HG02885 (cell line): ENCODE data around the gene NBPF1.
"Not testable (repeated sequence)": the region's sequence is repeated elsewhere in the genome, so short reads cannot be mapped to it uniquely, and the experiment has no call there.

Source experiments
- ATAC-seq: cut with Tn5 transposase; IDR thresholded peaks from one replicate; pipeline ENCODE4 v1.9.1; 2021; ENCODE audit warnings: mild to moderate bottlenecking; ENCODE audit not compliant: unreplicated experiment, poor library complexity

NBPF1 gene

DNA sequence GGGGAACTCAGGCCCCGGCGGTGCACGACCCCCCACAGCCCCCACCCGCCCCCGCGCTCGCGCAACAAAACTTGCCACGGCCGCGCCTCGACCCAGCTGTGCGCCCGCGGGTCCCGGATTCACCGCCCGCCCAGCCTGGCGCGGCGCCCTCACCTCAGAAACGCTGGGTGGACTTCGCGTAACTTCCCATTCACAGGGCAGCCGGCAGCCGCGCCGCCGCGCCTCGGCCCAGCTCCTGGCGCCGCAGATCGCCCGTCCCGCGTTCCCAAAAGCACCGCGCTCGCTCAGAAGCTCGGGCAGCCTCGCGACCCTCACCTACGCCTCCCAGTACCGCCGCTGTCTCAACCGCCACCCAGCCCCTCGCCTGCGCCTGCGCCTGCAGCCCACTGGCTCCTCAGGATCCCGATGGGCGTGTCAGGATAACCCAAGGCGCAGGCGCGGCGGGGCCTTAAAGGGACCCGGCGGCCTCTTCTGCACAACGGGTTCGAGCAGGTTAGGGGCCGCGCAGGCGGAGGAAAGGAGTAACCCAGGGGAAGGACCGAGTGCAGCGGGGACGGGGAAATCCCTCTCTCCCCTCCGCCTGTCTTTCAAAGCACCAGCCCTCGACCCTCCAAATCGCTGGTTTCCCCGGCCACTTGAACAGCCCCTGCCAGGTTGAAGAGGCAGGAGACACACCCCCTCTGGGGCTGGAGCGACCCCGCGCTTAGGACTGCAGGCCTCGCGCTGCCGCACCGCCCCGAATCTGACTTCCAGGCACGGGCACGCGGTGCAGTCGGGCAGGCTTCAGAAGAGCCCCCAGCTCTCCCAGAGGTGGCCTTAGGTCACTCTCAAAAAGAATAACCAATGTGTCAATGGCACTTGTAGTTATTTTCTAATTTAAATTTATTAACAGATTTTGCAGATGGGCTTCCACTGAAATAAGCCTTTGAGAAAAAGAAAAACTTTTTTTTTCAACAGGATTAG lies at the start of gene NBPF1:
Gene NBPF1 (minus strand): TSS at position 380 of the 963 bp plus-strand sequence.
- peak; percentile 89 for ATAC-seq

DNA sequence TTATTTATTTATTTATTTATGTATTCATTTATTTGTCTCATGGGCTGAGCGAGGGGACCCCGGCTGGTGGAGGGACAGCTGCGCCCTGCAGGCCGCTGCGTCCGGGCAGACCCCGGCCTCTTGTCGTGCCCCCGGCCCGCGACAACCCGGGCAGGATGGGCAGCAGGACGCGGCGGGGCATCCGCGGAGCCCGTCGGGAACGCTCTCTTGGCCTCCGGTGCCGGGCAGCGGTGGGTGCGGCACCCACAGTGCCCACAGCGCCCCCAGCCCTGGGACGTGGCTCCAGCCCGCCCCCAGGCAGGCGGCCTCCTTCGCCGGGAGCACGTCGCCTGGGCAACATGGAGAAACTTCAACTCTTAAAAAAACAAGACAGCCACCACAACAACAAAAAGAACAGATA lies 44.9 kb upstream of the NBPF1 start:
- not testable (repeated sequence) for ATAC-seq

DNA sequence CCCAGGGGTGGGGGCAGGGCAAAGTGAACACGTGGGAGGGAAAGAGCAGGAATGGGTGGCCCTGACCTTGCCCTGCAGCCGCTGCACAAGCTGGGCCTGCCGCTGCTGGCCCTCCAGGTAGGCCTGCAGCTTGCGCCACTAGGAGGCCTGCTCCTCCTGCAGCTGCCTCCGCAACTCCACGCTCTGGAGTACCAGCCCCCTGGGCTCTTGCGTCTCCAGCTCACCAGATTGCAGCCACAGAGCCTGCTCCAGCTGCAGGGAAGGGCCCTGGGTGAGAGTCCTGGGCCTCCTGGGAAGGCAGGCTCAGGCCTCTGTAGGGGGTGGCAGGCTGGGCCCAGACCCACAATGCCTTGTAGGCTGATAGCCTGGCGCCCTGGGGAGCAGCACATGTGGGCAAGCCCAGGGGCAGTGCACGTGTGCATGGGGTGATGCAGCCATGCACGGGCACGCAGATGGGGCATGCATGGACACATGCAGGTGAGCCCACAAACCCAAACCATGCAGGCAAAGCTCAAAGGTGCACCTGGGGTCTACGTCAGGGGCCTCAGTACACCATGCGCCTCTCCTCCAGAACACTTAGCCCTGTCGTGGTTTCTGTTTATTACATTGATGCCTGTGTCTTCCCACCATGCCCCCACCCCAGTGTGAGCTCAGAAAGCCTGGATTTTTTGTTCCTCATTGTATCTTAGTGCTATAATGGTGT lies 43.8 kb upstream of the NBPF1 start:
- not testable (repeated sequence) for ATAC-seq

DNA sequence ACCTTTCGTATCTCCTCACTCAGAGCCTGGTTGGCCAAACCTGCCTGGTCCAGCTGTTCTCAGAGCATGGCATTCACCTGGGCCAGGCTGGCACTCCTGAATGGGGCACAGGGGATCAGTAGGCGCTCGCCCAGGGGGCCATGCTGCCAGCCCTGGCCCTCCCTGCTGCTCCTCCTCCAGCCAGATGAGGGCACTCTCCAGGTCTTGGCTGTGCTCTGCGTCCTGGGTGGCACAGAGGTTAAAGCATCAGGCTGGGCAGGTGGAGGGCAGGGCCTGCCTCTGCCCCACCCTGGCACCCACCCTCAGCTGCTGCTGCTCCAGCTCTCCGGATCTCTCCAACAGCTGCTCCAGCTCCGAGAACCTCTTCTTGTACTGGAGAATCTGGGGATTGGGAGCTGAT lies 43.2 kb upstream of the NBPF1 start:
- ATAC-seq, result not testable (repeated sequence)

DNA sequence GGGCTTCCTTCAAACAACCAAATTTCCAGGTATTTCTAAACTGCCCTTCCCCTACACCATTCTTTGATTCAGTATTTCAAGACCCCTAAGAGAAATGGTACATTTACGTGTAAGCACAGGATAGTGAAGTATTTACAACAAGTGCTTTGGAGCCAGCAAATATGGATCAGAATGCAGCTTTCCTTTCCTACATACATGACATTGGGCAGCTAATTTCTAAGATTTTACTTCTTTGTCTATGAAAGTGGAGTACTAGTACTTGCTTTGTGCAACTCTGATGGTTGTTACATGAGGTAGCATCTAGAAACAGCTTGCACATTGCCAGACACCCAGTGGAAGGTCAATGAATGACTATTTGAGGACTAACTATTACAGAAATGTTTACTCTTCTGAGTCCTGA lies 38.2 kb upstream of the NBPF1 start:
- not testable (repeated sequence) for ATAC-seq

DNA sequence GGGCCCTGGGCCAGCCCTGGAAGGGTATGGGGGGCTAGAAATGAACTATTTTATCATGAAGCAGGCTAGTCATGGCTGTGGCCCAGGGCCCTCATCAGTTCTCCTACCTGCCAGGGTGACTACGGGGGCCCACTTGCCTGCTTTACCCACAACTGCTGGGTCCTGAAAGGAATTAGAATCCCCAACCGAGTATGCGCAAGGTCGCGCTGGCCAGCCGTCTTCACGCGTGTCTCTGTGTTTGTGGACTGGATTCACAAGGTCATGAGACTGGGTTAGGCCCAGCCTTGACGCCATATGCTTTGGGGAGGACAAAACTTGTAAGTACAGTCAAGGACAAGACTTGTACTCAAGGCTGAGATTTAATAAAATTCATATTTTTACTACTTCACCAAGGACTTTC lies 36.6 kb upstream of the NBPF1 start:
- ATAC-seq, result not testable (repeated sequence)

DNA sequence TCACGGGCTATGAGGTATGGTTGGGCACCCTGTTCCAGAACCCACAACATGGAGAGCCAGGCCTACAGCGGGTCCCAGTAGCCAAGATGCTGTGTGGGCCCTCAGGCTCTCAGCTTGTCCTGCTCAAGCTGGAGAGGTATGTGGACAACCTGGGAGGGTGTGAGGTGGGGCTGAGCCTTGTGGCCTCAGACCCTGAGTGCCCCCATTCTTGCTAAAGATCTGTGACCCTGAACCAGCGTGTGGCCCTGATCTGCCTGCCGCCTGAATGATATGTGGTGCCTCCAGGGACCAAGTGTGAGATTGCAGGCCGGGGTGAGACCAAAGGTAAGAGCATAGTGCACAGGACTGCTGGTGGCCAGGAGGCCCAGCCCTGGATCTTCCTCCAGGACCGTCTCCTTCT lies 36.0 kb upstream of the NBPF1 start:
- ATAC-seq, result not testable (repeated sequence)

DNA sequence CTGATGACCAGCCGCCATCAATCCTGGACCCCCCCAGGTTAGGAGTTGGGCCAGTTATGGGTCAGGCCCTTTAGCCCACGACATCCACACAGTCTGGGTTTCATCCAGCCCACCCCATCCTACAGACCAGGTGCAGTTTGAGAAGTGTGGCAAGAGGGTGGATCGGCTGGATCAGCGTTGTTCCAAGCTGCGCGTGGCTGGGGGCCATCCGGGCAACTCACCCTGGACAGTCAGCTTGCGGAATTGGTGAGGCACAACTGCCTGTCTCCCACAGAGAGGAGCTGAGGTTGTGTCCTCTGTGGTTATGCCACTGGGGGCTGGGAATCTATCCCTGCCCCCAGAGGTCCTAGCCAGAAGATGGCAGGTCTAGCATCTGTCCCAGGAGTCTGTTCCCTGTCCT lies 35.4 kb upstream of the NBPF1 start:
- not testable (repeated sequence) for ATAC-seq

DNA sequence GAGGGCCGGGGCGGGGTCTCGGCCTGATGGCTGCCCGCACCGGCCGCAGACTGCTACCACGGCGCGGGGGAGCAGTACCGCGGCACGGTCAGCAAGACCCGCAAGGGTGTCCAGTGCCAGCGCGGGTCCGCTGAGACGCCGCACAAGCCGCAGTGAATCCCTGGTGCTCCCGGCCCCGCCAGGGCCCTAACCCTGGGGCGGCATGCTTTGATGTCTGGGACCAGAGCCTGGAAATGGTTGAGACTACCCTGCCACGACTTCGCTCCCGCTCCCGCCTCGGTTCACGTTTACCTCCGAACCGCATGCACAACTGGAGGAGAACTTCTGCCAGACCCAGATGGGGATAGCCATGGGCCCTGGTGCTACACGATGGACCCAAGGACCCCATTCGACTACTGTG lies 34.9 kb upstream of the NBPF1 start:
- ATAC-seq, result not testable (repeated sequence)

DNA sequence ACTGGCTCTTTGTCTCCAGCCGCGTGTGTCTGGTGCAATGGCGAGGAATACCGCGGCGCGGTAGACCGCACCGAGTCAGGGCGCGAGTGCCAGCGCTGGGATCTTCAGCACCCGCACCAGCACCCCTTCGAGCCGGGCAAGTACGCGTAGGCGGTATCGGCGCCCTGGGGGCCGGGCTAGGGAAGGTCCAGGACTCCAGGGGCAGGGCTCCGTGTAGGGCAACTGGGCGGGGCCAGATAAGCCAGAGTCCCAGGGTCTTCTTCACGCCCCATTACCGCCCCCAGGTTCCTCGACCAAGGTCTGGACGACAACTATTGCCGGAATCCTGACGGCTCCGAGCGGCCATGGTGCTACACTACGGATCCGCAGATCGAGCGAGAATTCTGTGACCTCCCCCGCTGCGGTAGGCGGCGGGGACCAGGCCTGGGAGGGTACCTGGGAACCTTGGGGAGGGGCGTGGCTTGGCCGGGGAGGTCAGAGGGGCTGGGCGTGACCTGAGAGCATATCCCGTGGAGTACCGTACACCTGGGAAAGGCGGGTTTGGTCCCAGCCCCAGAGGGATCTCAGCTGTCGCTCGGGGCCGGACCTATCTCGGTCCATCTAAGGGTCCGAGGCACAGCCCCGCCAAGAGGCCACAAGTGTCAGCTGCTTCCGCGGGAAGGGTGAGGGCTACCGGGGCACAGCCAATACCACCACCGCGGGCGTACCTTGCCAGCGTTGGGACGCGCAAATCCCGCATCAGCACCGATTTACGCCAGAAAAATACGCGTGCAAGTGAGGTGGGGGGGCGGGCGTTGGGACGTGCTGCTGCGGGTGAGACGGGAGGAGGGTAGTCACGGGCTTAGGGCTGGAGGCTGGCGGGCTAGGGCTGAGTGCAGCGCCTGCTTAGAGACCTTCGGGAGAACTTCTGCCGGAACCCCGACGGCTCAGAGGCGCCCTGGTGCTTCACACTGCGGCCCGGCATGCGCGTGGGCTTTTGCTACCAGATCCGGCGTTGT lies 34.1 kb upstream of the NBPF1 start:
- ATAC-seq, result not testable (repeated sequence)

DNA sequence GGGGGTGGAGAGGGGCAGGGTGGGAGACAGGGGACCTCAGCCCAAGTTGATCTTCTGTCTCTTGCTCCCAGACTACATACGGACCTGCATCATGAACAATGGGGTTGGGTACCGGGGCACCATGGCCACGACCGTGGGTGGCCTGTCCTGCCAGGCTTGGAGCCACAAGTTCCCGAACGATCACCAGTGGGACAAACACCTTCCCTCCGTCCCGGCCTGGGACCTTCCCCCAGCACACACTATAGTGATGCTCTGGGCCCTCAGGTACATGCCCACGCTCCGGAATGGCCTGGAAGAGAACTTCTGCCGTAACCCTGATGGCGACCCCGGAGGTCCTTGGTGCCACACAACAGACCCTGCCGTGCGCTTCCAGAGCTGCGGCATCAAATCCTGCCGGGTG lies 33.4 kb upstream of the NBPF1 start:
- ATAC-seq, result not testable (repeated sequence)

DNA sequence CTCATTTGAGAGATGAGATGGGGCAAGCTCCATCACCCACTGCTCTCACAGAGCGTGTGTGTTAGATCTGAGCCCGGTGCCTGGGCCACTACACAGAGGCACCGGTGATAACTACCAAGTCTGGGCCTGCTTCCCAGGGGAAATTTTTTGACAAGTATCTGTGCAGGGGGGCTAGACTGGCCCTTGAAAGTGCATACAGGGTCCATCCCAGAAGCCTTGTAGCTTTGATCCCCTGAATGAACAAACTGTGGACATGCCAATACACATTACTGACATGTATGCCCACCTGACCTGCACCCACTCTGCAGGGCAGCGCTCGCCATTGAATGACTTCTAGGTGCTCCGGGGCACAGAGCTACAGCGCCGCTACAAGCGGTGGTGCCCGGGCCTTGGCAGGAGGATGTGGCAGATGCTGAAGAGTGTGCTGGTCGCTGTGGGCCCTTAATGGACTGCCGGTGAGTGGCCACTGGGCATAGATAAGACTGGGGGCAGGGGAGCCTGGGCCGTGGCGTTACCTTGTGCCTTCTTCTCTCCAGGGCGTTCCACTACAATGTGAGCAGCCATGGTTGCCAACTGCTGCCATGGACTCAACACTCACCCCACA lies 32.8 kb upstream of the NBPF1 start:
- ATAC-seq, result not testable (repeated sequence)

DNA sequence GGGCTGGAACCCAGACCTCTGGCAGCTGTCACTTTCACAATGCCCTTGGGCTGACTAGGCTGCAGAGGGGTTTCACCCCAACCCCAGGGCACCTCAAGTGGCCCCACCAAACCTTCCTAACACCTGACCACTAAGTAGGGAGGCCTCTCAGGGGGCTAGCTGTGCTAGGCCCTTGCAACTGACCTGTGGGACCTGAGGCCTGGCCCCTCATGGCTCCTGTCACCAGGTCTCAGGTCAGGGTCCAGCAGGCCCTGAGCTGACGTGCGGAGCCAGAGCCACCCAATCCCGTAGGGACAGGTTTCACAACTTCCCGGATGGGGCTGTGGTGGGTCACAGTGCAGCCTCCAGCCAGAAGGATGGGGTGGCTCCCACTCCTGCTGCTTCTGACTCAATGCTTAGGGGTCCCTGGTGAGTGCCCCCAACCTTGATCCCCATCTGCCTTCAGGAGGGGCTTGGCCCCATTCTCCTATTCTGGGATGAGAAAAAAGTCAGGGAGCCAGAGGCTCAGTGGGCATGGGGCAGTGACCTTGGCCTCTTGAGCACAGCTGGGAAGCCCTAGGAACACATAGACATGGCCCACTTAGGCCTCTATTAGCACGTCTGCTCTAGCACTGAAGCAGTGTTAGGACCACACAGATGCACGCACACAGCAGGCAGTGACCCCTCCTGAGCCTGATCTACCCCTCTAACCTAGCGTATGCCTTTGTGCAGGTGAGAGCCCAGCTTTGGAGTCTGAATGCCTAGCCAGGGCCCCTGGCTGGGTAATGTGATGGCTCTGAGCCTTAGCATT lies 32.1 kb upstream of the NBPF1 start:
- peak; percentile 2 for ATAC-seq

DNA sequence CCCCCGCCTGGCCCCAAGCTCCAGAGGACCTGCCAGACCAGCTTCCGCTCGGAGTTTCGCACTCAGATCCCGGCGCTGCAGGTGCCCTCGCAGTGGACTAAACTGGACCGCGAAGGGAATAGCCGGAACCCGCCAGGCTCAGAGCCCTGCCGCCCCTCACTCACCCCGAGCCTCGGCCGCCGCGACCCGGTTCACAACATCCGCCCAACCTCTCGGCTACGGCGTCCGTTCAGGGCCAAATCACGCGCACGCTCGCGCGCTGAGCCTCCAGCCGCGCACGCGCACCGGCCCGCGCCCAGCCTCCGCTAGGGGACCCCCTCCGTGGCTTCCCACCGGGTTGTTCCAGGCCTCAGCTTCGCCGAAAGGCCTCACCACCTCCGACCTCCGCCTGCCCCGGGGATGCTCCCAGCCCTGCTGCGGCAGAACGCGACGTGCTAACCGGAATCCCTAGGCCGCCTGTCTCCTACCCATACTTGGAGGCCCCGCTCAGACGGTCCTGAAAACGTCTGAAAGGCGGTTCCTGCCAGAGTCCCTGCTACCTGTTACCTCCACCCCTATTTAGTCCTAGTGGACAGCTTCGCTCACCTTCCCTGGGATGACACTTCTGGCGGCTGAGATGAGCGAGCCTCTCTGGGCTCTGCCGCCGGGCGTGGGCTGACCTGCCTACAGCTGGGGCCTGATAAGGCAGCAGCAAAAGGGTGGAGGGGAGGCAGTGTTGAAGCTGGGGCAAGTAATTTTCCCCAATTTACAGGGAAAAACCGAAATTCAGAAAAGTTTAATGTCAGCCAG lies 31.3 kb upstream of the NBPF1 start:
- ATAC-seq, result peak; percentile 86

DNA sequence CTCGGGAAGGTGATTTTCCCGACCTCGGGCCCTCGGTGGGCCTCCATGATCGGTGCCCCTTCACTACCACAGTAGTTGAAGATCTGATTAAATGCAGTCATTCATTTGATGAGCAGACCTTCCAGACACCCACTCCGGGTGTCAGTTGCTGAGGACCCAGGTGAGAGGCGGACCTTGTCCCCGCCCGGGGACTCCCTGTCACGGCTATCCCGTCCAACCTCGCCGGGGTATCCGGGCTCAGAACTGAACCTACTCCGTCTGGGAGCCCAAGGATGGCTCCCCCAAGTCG lies 30.8 kb upstream of the NBPF1 start:
- ATAC-seq, result no peak

DNA sequence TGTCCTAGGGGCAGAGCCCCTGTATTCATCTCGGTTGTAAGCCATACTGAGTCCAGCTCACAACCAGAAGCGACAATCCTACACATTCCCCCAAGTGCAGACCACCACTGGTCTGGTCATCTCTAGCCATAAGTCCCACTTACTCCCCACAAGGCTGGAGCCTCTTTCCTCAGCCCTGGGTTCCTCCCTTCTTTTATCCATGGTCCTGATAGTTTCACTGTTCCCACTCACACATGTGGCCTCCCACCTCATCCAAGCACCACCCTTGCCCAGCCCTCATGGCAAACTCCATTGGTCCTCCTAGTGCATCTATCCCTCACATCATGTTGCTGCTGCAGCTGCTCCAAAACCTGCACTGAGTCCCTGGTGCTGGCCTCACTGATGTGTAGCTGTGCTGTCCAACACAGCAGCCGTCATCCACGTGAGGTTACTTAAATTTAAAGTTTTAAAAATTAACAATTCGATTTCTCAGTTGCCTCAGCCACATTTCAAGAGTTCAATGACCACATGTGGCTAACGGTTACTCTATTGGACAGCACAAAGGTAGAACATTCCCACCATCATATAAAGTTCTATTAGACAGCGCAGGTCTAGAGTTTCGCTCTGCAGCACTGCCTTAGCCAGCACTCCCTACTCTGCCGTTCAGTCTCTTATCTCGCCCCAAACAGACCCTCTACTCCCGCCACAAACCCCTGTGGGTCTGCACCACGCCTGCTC lies 30.3 kb upstream of the NBPF1 start:
- ATAC-seq, result peak; percentile 2

DNA sequence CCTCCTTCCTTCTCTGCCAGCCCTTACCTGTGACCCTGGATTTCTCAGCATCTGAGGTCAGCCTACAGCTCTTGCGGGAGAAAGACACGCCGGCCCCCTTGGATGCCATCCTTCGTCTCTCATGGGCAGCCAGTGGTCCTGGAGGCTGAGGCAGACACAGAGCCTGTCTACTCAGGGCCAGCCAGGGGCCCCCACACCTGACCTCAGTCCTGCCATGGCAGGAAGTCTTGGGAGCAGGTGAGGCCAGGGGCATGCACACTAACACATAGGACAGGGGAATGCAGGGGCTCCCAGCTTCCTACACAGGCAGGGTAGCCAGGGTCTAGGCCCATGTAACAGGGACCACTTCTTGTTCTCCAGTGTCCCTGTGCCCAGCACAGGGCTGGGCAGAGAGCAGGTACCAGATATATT lies 29.6 kb upstream of the NBPF1 start:
- ATAC-seq, result not testable (repeated sequence)
